ENCODE results near the gene MRGPRG.

- TF ChIP-seq CTCF (conservative IDR thresholded peaks at IDR 0.05; ENCODE audit: low read length) (no peak), EZH2phosphoT487 (IDR thresholded peaks at IDR 0.05; ENCODE audit: borderline replicate concordance, low read depth, low read length) (no peak)
Measured at GRCh38 chr11:3220521-3221407, 2.2 kb upstream of the MRGPRG start.
